OCI-LY7 (cell line): ENCODE results near the gene WDR74.

ENCODE experiments used
- CTCF ChIP-seq: fragments of 200-600 bp; sonication (generic); conservative IDR thresholded peaks from 2 replicates; pipeline ENCODE4 v1.5.1; 2014; ENCODE audit warnings: mild to moderate bottlenecking, antibody characterized with exemption, low read length, moderate library complexity, mixed read lengths
- EZH2phosphoT487 ChIP-seq: fragments of 200-600 bp; sonication (generic); IDR thresholded peaks from 2 replicates; pipeline ENCODE4 v1.6.1; 2018; ENCODE audit warnings: low read depth, borderline replicate concordance, mild to moderate bottlenecking, mixed run types, antibody characterized with exemption, low read length, moderate library complexity, mixed read lengths

DNA sequence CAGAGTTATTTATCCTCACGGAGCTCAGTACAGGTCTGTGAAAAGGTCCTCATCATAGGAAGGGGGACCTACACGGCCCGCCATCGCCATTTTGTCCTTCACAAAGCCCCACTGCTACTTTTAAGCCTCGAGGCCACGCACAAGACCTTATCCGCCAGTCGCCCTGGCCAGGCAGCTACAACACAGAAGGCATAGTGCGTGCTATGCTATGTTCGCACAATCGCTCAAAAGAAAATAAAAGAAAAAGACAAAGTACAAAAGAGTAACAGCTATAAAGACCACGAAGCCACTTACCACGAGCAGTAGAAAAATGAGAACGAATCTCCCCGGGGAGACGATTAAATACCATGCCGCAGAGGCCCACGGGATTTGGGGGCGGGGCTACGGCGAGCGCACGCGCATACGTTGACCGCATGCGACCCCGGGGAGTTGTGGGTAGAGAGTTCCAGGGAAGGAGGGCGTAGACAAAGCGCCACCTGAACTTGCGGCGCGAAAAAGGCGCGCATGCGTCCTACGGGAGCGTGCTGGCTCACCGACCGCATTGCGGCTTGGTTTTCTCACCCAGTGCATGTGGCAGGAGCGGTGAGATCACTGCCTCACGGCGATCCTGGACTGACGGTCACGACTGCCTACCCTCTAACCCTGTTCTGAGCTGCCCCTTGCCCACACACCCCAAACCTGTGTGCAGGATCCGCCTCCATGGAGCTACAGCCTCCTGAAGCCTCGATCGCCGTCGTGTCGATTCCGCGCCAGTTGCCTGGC lies 16.4 kb upstream of the WDR74 start:
- TF ChIP-seq CTCF, result no peak
- TF ChIP-seq EZH2phosphoT487, result no peak
